HepG2 (cell line): ENCODE results near the gene AKR1C2. TPM values are rescaled to one million over a fixed set of nuclear protein-coding genes. Genes with fewer than 3 reads are reported as not detected.

ENCODE experiments used
- ATF1 ChIP-seq: IDR thresholded peaks from 2 replicates; pipeline ENCODE4 v1.6.1; 2016; ENCODE audit warnings: mild to moderate bottlenecking, control low read depth
- ATF2 ChIP-seq: sonication (generic); formaldehyde crosslinking; IDR thresholded peaks from 2 replicates; pipeline ENCODE4 v1.4.0; 2020; ENCODE audit warnings: missing genetic modification reagents
- CCAR2 ChIP-seq: fragments of 200-400 bp; formaldehyde crosslinking; optimal IDR thresholded peaks from 2 replicates; pipeline ENCODE3; 2018; ENCODE audit warnings: low read depth, mild to moderate bottlenecking, low read length, moderate library complexity
- FOXA3 ChIP-seq: IDR thresholded peaks from 2 replicates; pipeline ENCODE4 v1.6.1; 2016; ENCODE audit warnings: missing genetic modification reagents, missing compliant biosample characterization
- IRX3 ChIP-seq: sonication (generic); formaldehyde crosslinking; IDR thresholded peaks from 2 replicates; pipeline ENCODE4 v1.8.1; 2023; ENCODE audit warnings: mild to moderate bottlenecking, low read depth, missing genetic modification reagents, borderline replicate concordance
- KDM3A ChIP-seq: IDR thresholded peaks from 2 replicates; pipeline ENCODE4 v1.6.1; 2018; ENCODE audit warnings: low read depth, missing compliant biosample characterization
- KDM5A ChIP-seq: fragments of 200-600 bp; sonication (generic); IDR thresholded peaks from 2 replicates; pipeline ENCODE4 v1.7.0; 2018; ENCODE audit warnings: antibody characterized with exemption, mild to moderate bottlenecking, low read length, borderline replicate concordance
- KLF12 ChIP-seq: sonication (generic); formaldehyde crosslinking; IDR thresholded peaks from 2 replicates; pipeline ENCODE4 v1.4.0; 2020; ENCODE audit warnings: missing genetic modification reagents, borderline replicate concordance
- MAX ChIP-seq: IDR thresholded peaks from 2 replicates; pipeline ENCODE4 v1.6.1; 2012; ENCODE audit warnings: inconsistent platforms
- NPAS2 ChIP-seq: sonication (generic); formaldehyde crosslinking; IDR thresholded peaks from 2 replicates; pipeline ENCODE4 v1.8.0; 2022; ENCODE audit warnings: mild to moderate bottlenecking, missing genetic modification reagents, borderline replicate concordance
- ONECUT2 ChIP-seq: sonication (generic); formaldehyde crosslinking; IDR thresholded peaks from 2 replicates; pipeline ENCODE4 v1.4.0; 2020; ENCODE audit warnings: missing genetic modification reagents
- PATZ1 ChIP-seq: sonication (generic); formaldehyde crosslinking; IDR thresholded peaks from 2 replicates; pipeline ENCODE4 v1.4.0; 2020; ENCODE audit warnings: missing genetic modification reagents
- SMARCC2 ChIP-seq: fragments of 450-650 bp; IDR thresholded peaks from 2 replicates; pipeline ENCODE4 v1.6.1; 2017; ENCODE audit warnings: antibody characterized with exemption, mild to moderate bottlenecking
- TARDBP ChIP-seq: sonication (generic); formaldehyde crosslinking; IDR thresholded peaks from 2 replicates; pipeline ENCODE4 v1.8.0; 2022; ENCODE audit warnings: mild to moderate bottlenecking, missing genetic modification reagents
- TMF1 ChIP-seq: sonication (generic); formaldehyde crosslinking; IDR thresholded peaks from 2 replicates; pipeline ENCODE4 v1.8.1; 2022; ENCODE audit warnings: low read depth, missing genetic modification reagents
- TOPORS ChIP-seq: sonication (generic); formaldehyde crosslinking; IDR thresholded peaks from 2 replicates; pipeline ENCODE4 v1.8.0; 2023; ENCODE audit warnings: mild to moderate bottlenecking, missing genetic modification reagents
- ZNF317 ChIP-seq: sonication (generic); formaldehyde crosslinking; IDR thresholded peaks from 2 replicates; pipeline ENCODE4 v1.5.0; 2020; ENCODE audit warnings: mild to moderate bottlenecking, missing genetic modification reagents
- ZNF484 ChIP-seq: sonication (generic); formaldehyde crosslinking; IDR thresholded peaks from 2 replicates; pipeline ENCODE4 v1.5.1; 2020; ENCODE audit warnings: mild to moderate bottlenecking, low read depth, missing genetic modification reagents, borderline replicate concordance
- ZNF547 ChIP-seq: sonication (generic); formaldehyde crosslinking; IDR thresholded peaks from 2 replicates; pipeline ENCODE4 v1.5.1; 2020; ENCODE audit warnings: mild to moderate bottlenecking, missing genetic modification reagents
- ZNF629 ChIP-seq: sonication (generic); formaldehyde crosslinking; conservative IDR thresholded peaks from 2 replicates; pipeline ENCODE4 v1.5.0; 2020; ENCODE audit warnings: missing genetic modification reagents
- ZNF768 ChIP-seq: sonication (generic); formaldehyde crosslinking; IDR thresholded peaks from 2 replicates; pipeline ENCODE4 v1.4.0; 2020; ENCODE audit warnings: missing genetic modification reagents
- polyA plus RNA-seq, 8 experiments: library from polyadenylated mRNA; depleted of rRNA in 3 of 8; stranded (reverse) in 7 of 8; unstranded in 1 of 8; fragments of >200 nt; fragmentation: Illumina TruSeq in 4 of 8; extraction: Trizol in 4 of 8; gene quantifications; 2 replicates each; pipeline versions ENCODE4 v1.2.1 to v1.2.3, GENCODE V29; 2011 to 2016; ENCODE audit warnings: low read depth in 4 of 8, missing spikeins in 1 of 8, mixed read lengths in 1 of 8; ENCODE audit not compliant: insufficient read depth in 1 of 8
- total RNA-seq, 5 experiments: library from RNA; depleted of rRNA; stranded (reverse); fragments of >200 nt; fragmentation: Illumina TruSeq; extraction: Trizol; gene quantifications; 2 replicates each; pipeline ENCODE4 v1.2.3, GENCODE V29; 2016; ENCODE audit warnings: low read depth in 1 of 5
- TF ChIP-seq, protein P1 (sequence below): sonication (generic); formaldehyde crosslinking; IDR thresholded peaks from 2 replicates; pipeline ENCODE4 v1.4.0; 2020; ENCODE audit warnings: missing genetic modification reagents
- TF ChIP-seq, protein P2 (sequence below): sonication (generic); formaldehyde crosslinking; conservative IDR thresholded peaks from 2 replicates; pipeline ENCODE4 v1.4.0; 2020; ENCODE audit warnings: missing genetic modification reagents

AKR1C2 gene
- total and polyA plus RNA-seq, 2 of the 13 experiments (the other 11 are each of a cell fraction or from before 2014, with no cell fraction given): 140 to 900 TPM

- TF ChIP-seq, protein P1, sequence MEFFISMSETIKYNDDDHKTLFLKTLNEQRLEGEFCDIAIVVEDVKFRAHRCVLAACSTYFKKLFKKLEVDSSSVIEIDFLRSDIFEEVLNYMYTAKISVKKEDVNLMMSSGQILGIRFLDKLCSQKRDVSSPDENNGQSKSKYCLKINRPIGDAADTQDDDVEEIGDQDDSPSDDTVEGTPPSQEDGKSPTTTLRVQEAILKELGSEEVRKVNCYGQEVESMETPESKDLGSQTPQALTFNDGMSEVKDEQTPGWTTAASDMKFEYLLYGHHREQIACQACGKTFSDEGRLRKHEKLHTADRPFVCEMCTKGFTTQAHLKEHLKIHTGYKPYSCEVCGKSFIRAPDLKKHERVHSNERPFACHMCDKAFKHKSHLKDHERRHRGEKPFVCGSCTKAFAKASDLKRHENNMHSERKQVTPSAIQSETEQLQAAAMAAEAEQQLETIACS: no peak
- TF ChIP-seq ZNF317 (CRISPR knock-in tag) (no peak), TOPORS (CRISPR knock-in tag) (peak; percentile 65; the same call in 1 of the 2 replicates), ONECUT2 (CRISPR knock-in tag) (0 out of 2 replicates have a peak, but pooled peaks have one; percentile 23), PATZ1 (peak; percentile 82), CCAR2 (no peak), ATF2 (CRISPR knock-in tag) (peak; percentile 50; the same call in 1 of the 2 replicates), TARDBP (CRISPR knock-in tag) (peak; percentile 85), MAX (peak; percentile 52; the same call in 1 of the 2 replicates), ZNF629 (CRISPR knock-in tag) (no peak), SMARCC2 (no peak), IRX3 (CRISPR knock-in tag) (peak; percentile 46; the same call in 1 of the 2 replicates), ZNF768 (CRISPR knock-in tag) (no peak), ATF1 (CRISPR knock-in tag) (no peak), FOXA3 (peak; percentile 33; the same call in 1 of the 2 replicates), ZNF484 (CRISPR knock-in tag) (no peak), TMF1 (CRISPR knock-in tag) (peak; percentile 36; the same call in 1 of the 2 replicates), KLF12 (CRISPR knock-in tag) (peak; percentile 61; the same call in 1 of the 2 replicates), KDM3A (CRISPR knock-in tag) (no peak), ZNF547 (CRISPR knock-in tag) (no peak), NPAS2 (no peak), KDM5A (no peak)
- TF ChIP-seq, protein P2, sequence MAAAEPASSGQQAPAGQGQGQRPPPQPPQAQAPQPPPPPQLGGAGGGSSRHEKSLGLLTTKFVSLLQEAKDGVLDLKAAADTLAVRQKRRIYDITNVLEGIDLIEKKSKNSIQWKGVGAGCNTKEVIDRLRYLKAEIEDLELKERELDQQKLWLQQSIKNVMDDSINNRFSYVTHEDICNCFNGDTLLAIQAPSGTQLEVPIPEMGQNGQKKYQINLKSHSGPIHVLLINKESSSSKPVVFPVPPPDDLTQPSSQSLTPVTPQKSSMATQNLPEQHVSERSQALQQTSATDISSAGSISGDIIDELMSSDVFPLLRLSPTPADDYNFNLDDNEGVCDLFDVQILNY: no peak
These were observed 21.8 kb downstream of the AKR1C2 start (continued) for GRCh38 chr10:4981722-4982471.
